H9 (cell line): ENCODE data around the gene IL10RA. TPM values are rescaled to one million over a fixed set of nuclear protein-coding genes. Genes with fewer than 3 reads are reported as not detected.

Experiments used
- DNase-seq: peaks from one replicate; pipeline ENCODE4 v3.0.0-alpha.2; 2017
- H2AFZ ChIP-seq: one replicate; pipeline ENCODE4 v1.6.1; 2013; ENCODE audit warnings: mild to moderate bottlenecking, low read length, control low read depth, moderate library complexity
- H2AK5ac ChIP-seq: 2 replicates; pipeline ENCODE4 v1.6.1; 2013; ENCODE audit warnings: low read length, control low read depth, mixed read lengths; ENCODE audit not compliant: insufficient read length
- H2BK120ac ChIP-seq: one replicate; pipeline ENCODE4 v1.6.1; 2013; ENCODE audit warnings: low read depth, mild to moderate bottlenecking, low read length, control low read depth, inconsistent platforms; ENCODE audit not compliant: poor library complexity, severe bottlenecking
- H2BK12ac ChIP-seq: 2 replicates; pipeline ENCODE4 v1.6.1; 2013; ENCODE audit warnings: low read length, control low read depth, mixed read lengths, low read depth; ENCODE audit not compliant: insufficient read length
- H2BK15ac ChIP-seq: 2 replicates; pipeline ENCODE4 v1.6.1; 2013; ENCODE audit warnings: low read depth, low read length, control low read depth
- H2BK20ac ChIP-seq: one replicate; pipeline ENCODE4 v1.6.1; 2013; ENCODE audit warnings: low read depth, mild to moderate bottlenecking, low read length, control low read depth, inconsistent platforms; ENCODE audit not compliant: poor library complexity, severe bottlenecking
- H2BK5ac ChIP-seq: 2 replicates; pipeline ENCODE4 v1.6.1; 2013; ENCODE audit warnings: low read length, control low read depth, mixed read lengths; ENCODE audit not compliant: insufficient read length
- H3K14ac ChIP-seq: 2 replicates; pipeline ENCODE4 v1.6.1; 2013; ENCODE audit warnings: low read length, control low read depth; ENCODE audit not compliant: insufficient read depth
- H3K18ac ChIP-seq: 2 replicates; pipeline ENCODE4 v1.6.1; 2013; ENCODE audit warnings: low read depth, mild to moderate bottlenecking, mixed read lengths, low read length, control low read depth; ENCODE audit not compliant: insufficient read length
- H3K23ac ChIP-seq: 2 replicates; pipeline ENCODE4 v1.6.1; 2013; ENCODE audit warnings: low read length, control low read depth, mixed read lengths, low read depth; ENCODE audit not compliant: insufficient read length
- H3K23me2 ChIP-seq: 2 replicates; pipeline ENCODE4 v1.6.1; 2013; ENCODE audit warnings: low read depth, mild to moderate bottlenecking, mixed read lengths, low read length, control low read depth; ENCODE audit not compliant: insufficient read length, poor library complexity, severe bottlenecking
- H3K27ac ChIP-seq: 2 replicates; pipeline ENCODE4 v1.5.1; 2013; ENCODE audit warnings: low read length, control low read depth, mixed read lengths, low read depth; ENCODE audit not compliant: insufficient read length
- H3K27me3 ChIP-seq: 2 replicates; pipeline ENCODE4 v1.6.1; 2013; ENCODE audit warnings: low read length, control low read depth, inconsistent platforms; ENCODE audit not compliant: insufficient read depth
- H3K4ac ChIP-seq: 2 replicates; pipeline ENCODE4 v1.6.1; 2013; ENCODE audit warnings: low read depth, mild to moderate bottlenecking, control low read depth, inconsistent platforms, low read length, moderate library complexity
- H3K4me1 ChIP-seq: 2 replicates; pipeline ENCODE4 v1.6.1; 2013; ENCODE audit warnings: low read length, control low read depth, inconsistent platforms; ENCODE audit not compliant: insufficient read depth
- H3K4me2 ChIP-seq: 2 replicates; pipeline ENCODE4 v1.6.1; 2013; ENCODE audit warnings: low read length, control low read depth, mixed read lengths; ENCODE audit not compliant: insufficient read length, insufficient read depth
- H3K56ac ChIP-seq: 2 replicates; pipeline ENCODE4 v1.6.1; 2013; ENCODE audit warnings: low read depth, mild to moderate bottlenecking, mixed read lengths, low read length, control low read depth; ENCODE audit not compliant: insufficient read length
- H3K79me1 ChIP-seq: 2 replicates; pipeline ENCODE4 v1.6.1; 2013; ENCODE audit warnings: low read depth, mild to moderate bottlenecking, moderate library complexity, low read length, control low read depth, inconsistent platforms; ENCODE audit not compliant: insufficient read depth, poor library complexity, severe bottlenecking
- H3K79me2 ChIP-seq: 2 replicates; pipeline ENCODE4 v1.6.1; 2013; ENCODE audit warnings: low read length, control low read depth, inconsistent platforms; ENCODE audit not compliant: insufficient read depth
- H3K9ac ChIP-seq: 2 replicates; pipeline ENCODE4 v1.6.1; 2013; ENCODE audit warnings: low read length, control low read depth, mixed read lengths; ENCODE audit not compliant: insufficient read length; ENCODE audit errors: extremely low read depth
- H3K9me3 ChIP-seq: one replicate; pipeline ENCODE4 v1.6.1; 2013; ENCODE audit warnings: low read depth, low read length, inconsistent platforms; ENCODE audit not compliant: control insufficient read depth
- H3T11ph ChIP-seq: one replicate; pipeline ENCODE4 v1.6.1; 2013; ENCODE audit warnings: mild to moderate bottlenecking, low read length, control low read depth, inconsistent platforms
- H4K20me1 ChIP-seq: one replicate; pipeline ENCODE4 v1.6.1; 2013; ENCODE audit not compliant: control insufficient read depth, insufficient read length, insufficient read depth
- H4K5ac ChIP-seq: 2 replicates; pipeline ENCODE4 v1.6.1; 2013; ENCODE audit warnings: low read depth, mild to moderate bottlenecking, mixed read lengths, low read length, control low read depth; ENCODE audit not compliant: insufficient read length
- H4K8ac ChIP-seq: replicated peaks from 2 replicates; pipeline ENCODE4 v1.6.1; 2013; ENCODE audit warnings: low read length, control low read depth, mixed read lengths, low read depth; ENCODE audit not compliant: insufficient read length
- H4K91ac ChIP-seq: 2 replicates; pipeline ENCODE4 v1.6.1; 2013; ENCODE audit warnings: low read depth, mild to moderate bottlenecking, moderate library complexity, mixed read lengths, low read length, control low read depth; ENCODE audit not compliant: insufficient read length
- H3K27ac Mint-ChIP-seq, 3 experiments: 2 replicates in 2 of 3; 3 replicates in 1 of 3; pipeline ENCODE4 v1.8.0; 2020 to 2021; ENCODE audit warnings: mixed read lengths in 3 of 3, mild to moderate bottlenecking in 1 of 3, moderate library complexity in 1 of 3
- H3K27me3 Mint-ChIP-seq: 2 replicates; pipeline ENCODE4 v1.8.0; 2021; ENCODE audit warnings: low read depth, mild to moderate bottlenecking, moderate library complexity, mixed read lengths
- H3K36me3 Mint-ChIP-seq, 3 experiments: 2 replicates in 2 of 3; 3 replicates in 1 of 3; pipeline ENCODE4 v1.8.0; 2020 to 2021; ENCODE audit warnings: low read depth in 3 of 3, mixed read lengths in 3 of 3; ENCODE audit not compliant: insufficient read depth in 1 of 3
- H3K4me1 Mint-ChIP-seq, 2 experiments: 2 replicates each; pipeline ENCODE4 v1.8.0; 2020; ENCODE audit warnings: mixed read lengths in 2 of 2
- H3K4me3 Mint-ChIP-seq, 2 experiments: 2 replicates in 1 of 2; 3 replicates in 1 of 2; pipeline ENCODE4 v1.8.0; 2020 to 2021; ENCODE audit warnings: mild to moderate bottlenecking in 2 of 2, mixed read lengths in 2 of 2, moderate library complexity in 1 of 2
- H3K9me3 Mint-ChIP-seq, 2 experiments: 2 replicates in 1 of 2; 3 replicates in 1 of 2; pipeline ENCODE4 v1.8.0; 2020; ENCODE audit warnings: mild to moderate bottlenecking in 2 of 2, mixed read lengths in 2 of 2, moderate library complexity in 1 of 2
- CTCF ChIP-seq: fragments of 200-600 bp; sonication (generic); conservative IDR thresholded peaks from 3 replicates; pipeline ENCODE4 v1.8.0; 2021; ENCODE audit warnings: antibody characterized with exemption, mild to moderate bottlenecking
- WGBS: extraction: QIAGEN DNeasy Blood & Tissue Kit; methylation state at CpG from one replicate; pipeline ENCODE4 v1.1.7; 2013; ENCODE audit warnings: missing lambda C conversion rate, low lambda C conversion rate, mixed read lengths; ENCODE audit not compliant: insufficient read length; ENCODE audit errors: extremely low coverage; 5-methylcytosine and 5-hydroxymethylcytosine counted together
- total RNA-seq: library from RNA; stranded (reverse); gene quantifications from 2 replicates; pipeline ENCODE4 v1.2.1, GENCODE V29; 2021

Gene IL10RA
- total RNA-seq, 1 experiment from 2014 or later, result not detected

- H3K4me3 Mint-ChIP-seq, result no peak overlapping the region
- Histone ChIP-seq H3K4me1 (0 out of 2 replicates have a peak, but pooled peaks cover 6% of the 10 kb centered on the region), H3T11ph (no peak overlapping the region), H3K4me2 (no peak overlapping the region), H2BK15ac (no peak overlapping the region), H3K18ac (no peak overlapping the region), H4K20me1 (no peaks in the 10 kb centered on the region), H3K23ac (no peak overlapping the region), H4K5ac (no peak overlapping the region), H3K27ac (no peak overlapping the region), H4K91ac (no peak overlapping the region), H3K27me3 (peaks cover 2% of the 10 kb centered on the region; the same call in 1 of the 2 replicates), H3K56ac (no peak overlapping the region), H2BK120ac (no peak overlapping the region), H3K4ac (no peak overlapping the region), H3K79me1 (no peaks in the 10 kb centered on the region), H3K9ac (no peak overlapping the region), H3K79me2 (no peaks in the 10 kb centered on the region), H2BK12ac (no peak overlapping the region), H3K23me2 (no peaks in the 10 kb centered on the region), H4K8ac (no peak overlapping the region), H3K9me3 (no peaks in the 10 kb centered on the region), H2BK20ac (no peak overlapping the region), H3K14ac (no peak overlapping the region), H2AFZ (no peak overlapping the region), H2BK5ac (no peak overlapping the region), H2AK5ac (no peak overlapping the region)
- no CpG with 5 or more reads among the region's 7 CpGs for WGBS
- no peaks in the 10 kb centered on the region for H3K36me3 Mint-ChIP-seq
- TF ChIP-seq CTCF, result no peak
- peaks cover 18% of the 10 kb centered on the region for H3K27me3 Mint-ChIP-seq
- H3K27ac Mint-ChIP-seq, result no peak overlapping the region; a peak in 1 of 7 replicates
- no peak for DNase-seq
- H3K9me3 Mint-ChIP-seq, result no peaks in the 10 kb centered on the region
- peaks cover 8 to 10% of the 10 kb centered on the region in 2 experiments for H3K4me1 Mint-ChIP-seq
These were observed 16.6 kb downstream of the IL10RA start for GRCh38 chr11:118002541-118003423.
